PC-3 (cell line): ENCODE measurements around the gene ST3GAL6. TPM values are rescaled to one million over a fixed set of nuclear protein-coding genes. Genes with fewer than 3 reads are reported as not detected.

Source experiments
- ATAC-seq: fragments of 200-7000 bp; cut with Tn5 transposase; 2 replicates; pipeline ENCODE4 v1.9.1; 2020; ENCODE audit warnings: mild to moderate bottlenecking, moderate library complexity
- BruUV-seq: library from RNA; stranded (reverse); fragments of 400-500 nt; replicated peaks from 2 replicates; lab custom pipeline; 2021; lab: Mats Ljungman, UMichigan
- CTCF ChIA-PET: fragments of 300-600 bp; sonication (Branson Sonifier 250); formaldehyde crosslinking; loops from one replicate; lab custom pipeline; 2022; ENCODE audit warnings: antibody characterized with exemption; lab: Charles Lee
- POLR2A ChIA-PET: fragments of 300-600 bp; sonication (Branson Sonifier 250); formaldehyde crosslinking; loops from one replicate; lab custom pipeline; 2022; ENCODE audit warnings: antibody characterized with exemption; ENCODE audit not compliant: unreplicated experiment; lab: Charles Lee
- DNase-seq: peaks from one replicate; pipeline ENCODE4 v3.0.0-alpha.2; 2015
- H2AFZ ChIP-seq: fragments of 300-600 bp; sonication (generic); 2 replicates; pipeline ENCODE4 v1.6.0; 2016; ENCODE audit warnings: antibody characterized with exemption, low read length
- H3F3A ChIP-seq: fragments of 300-600 bp; sonication (generic); one replicate; pipeline ENCODE4 v1.6.0; 2017; ENCODE audit warnings: antibody characterized with exemption, low read length, control low read depth, mild to moderate bottlenecking; ENCODE audit not compliant: unreplicated experiment
- H3K27ac ChIP-seq: fragments of 300-600 bp; sonication (generic); 2 replicates; pipeline ENCODE4 v1.5.1; 2016; ENCODE audit warnings: mild to moderate bottlenecking, low read length
- H3K27me3 ChIP-seq: fragments of 300-600 bp; sonication (generic); 2 replicates; pipeline ENCODE4 v1.6.1; 2016; ENCODE audit warnings: low read length, mixed read lengths
- H3K36me3 ChIP-seq: fragments of 300-600 bp; sonication (generic); 2 replicates; pipeline ENCODE4 v1.6.1; 2016; ENCODE audit warnings: low read depth, mixed run types, low read length, mixed read lengths
- H3K4me1 ChIP-seq: fragments of 300-600 bp; sonication (generic); 2 replicates; pipeline ENCODE4 v1.5.1; 2016; ENCODE audit warnings: low read length; ENCODE audit not compliant: insufficient read depth
- H3K4me2 ChIP-seq: fragments of 300-600 bp; sonication (generic); 2 replicates; pipeline ENCODE4 v1.6.0; 2016; ENCODE audit warnings: low read length
- H3K4me3 ChIP-seq: fragments of 300-600 bp; sonication (generic); 2 replicates; pipeline ENCODE4 v1.5.1; 2016; ENCODE audit warnings: mild to moderate bottlenecking, low read length, mixed read lengths
- H3K79me2 ChIP-seq: fragments of 300-600 bp; sonication (generic); 2 replicates; pipeline ENCODE4 v1.6.1; 2017; ENCODE audit warnings: low read length, mixed read lengths
- H3K9ac ChIP-seq: fragments of 300-600 bp; sonication (generic); 2 replicates; pipeline ENCODE4 v1.6.0; 2016; ENCODE audit warnings: mild to moderate bottlenecking, low read length
- H3K9me2 ChIP-seq: fragments of 300-600 bp; sonication (generic); replicated peaks from 2 replicates; pipeline ENCODE4 v1.6.1; 2016; ENCODE audit warnings: mixed run types, low read length, mixed read lengths
- H3K9me3 ChIP-seq: fragments of 300-600 bp; sonication (generic); 2 replicates; pipeline ENCODE4 v1.6.1; 2016; ENCODE audit warnings: low read length, mixed read lengths
- H4K20me1 ChIP-seq: fragments of 300-600 bp; sonication (generic); 2 replicates; pipeline ENCODE4 v1.6.1; 2016; ENCODE audit warnings: low read length, mixed read lengths
- EZH2 ChIP-seq: fragments of 300-600 bp; sonication (generic); IDR thresholded peaks from one replicate; pipeline ENCODE4 v1.6.1; 2017; ENCODE audit warnings: antibody characterized with exemption, mild to moderate bottlenecking, low read length; ENCODE audit not compliant: unreplicated experiment
- EZH2phosphoT487 ChIP-seq: fragments of 300-600 bp; sonication (generic); IDR thresholded peaks from 2 replicates; pipeline ENCODE4 v1.6.1; 2018; ENCODE audit warnings: mild to moderate bottlenecking, antibody characterized with exemption, low read length, borderline replicate concordance
- intact Hi-C: fragments of 100-400 bp; cut with micrococcal nuclease; formaldehyde crosslinking; loops from 2 replicates; pipeline ENCODE4 v1.9.0; 2023
- total RNA-seq: library from RNA; depleted of rRNA; stranded (reverse); fragments of >200 nt; gene quantifications from 2 replicates; pipeline ENCODE4 v1.2.3, GENCODE V29; 2014
- TF ChIP-seq, protein P1 (sequence below): fragments of 300-600 bp; sonication (generic); conservative IDR thresholded peaks from 2 replicates; pipeline ENCODE4 v1.5.1; 2017; ENCODE audit warnings: antibody characterized with exemption, low read depth, mild to moderate bottlenecking, low read length

ST3GAL6 gene
- total RNA-seq, 1 experiment from 2014 or later: 11.5 TPM

GRCh38 chr3:98731720-98732285 lies 31.3 kb upstream of the ST3GAL6 start:
- Histone ChIP-seq H4K20me1 (no peaks in the 10 kb centered on the region), H3K4me1 (peaks cover 48% of the 10 kb centered on the region), H3K9me3 (no peaks in the 10 kb centered on the region), H3K4me3 (peak overlapping the region; percentile 96), H3K36me3 (no peaks in the 10 kb centered on the region), H3K79me2 (peaks cover 42% of the 10 kb centered on the region), H3K9ac (peak overlapping the region; percentile 79), H3F3A (no peaks in the 10 kb centered on the region), H3K27me3 (no peaks in the 10 kb centered on the region), H3K27ac (peak overlapping the region; percentile 33), H3K4me2 (peak overlapping the region; percentile 95), H3K9me2 (no peaks in the 10 kb centered on the region), H2AFZ (peak overlapping the region; percentile 96)
- ChIA-PET POLR2A (interaction anchor here (0.6 kb wide), 1 partner anchor 1025 kb away, joined by 20 read pairs; no protein-coding TSS in a partner anchor), CTCF (interaction anchor here (0.6 to 1.6 kb wide), 5 partner anchors 67 to 652 kb away, joined by 3 to 17 read pairs (median 4); no protein-coding TSS in a partner anchor)
- TF ChIP-seq EZH2phosphoT487: no peak
- TF ChIP-seq, protein P1, sequence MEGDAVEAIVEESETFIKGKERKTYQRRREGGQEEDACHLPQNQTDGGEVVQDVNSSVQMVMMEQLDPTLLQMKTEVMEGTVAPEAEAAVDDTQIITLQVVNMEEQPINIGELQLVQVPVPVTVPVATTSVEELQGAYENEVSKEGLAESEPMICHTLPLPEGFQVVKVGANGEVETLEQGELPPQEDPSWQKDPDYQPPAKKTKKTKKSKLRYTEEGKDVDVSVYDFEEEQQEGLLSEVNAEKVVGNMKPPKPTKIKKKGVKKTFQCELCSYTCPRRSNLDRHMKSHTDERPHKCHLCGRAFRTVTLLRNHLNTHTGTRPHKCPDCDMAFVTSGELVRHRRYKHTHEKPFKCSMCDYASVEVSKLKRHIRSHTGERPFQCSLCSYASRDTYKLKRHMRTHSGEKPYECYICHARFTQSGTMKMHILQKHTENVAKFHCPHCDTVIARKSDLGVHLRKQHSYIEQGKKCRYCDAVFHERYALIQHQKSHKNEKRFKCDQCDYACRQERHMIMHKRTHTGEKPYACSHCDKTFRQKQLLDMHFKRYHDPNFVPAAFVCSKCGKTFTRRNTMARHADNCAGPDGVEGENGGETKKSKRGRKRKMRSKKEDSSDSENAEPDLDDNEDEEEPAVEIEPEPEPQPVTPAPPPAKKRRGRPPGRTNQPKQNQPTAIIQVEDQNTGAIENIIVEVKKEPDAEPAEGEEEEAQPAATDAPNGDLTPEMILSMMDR: no peak
- no peak for TF ChIP-seq EZH2
- no peak; the same call in 1 of the 2 replicates for ATAC-seq
- intact Hi-C loops: loop anchor here (2.0 to 5.0 kb wide), 2 partner anchors 35 to 260 kb away; no protein-coding TSS in a partner anchor
- BruUV-seq: TSS peak; percentile 71
- DNase-seq: no peak

- Histone ChIP-seq H3K9ac (peak overlapping the region; percentile 79), H3K27me3 (no peaks in the 10 kb centered on the region), H3K4me2 (peak overlapping the region; percentile 95), H3K36me3 (no peaks in the 10 kb centered on the region), H2AFZ (peak overlapping the region; percentile 96), H3K79me2 (peaks cover 48% of the 10 kb centered on the region), H3K4me1 (peaks cover 48% of the 10 kb centered on the region), H3K9me2 (no peaks in the 10 kb centered on the region), H3K4me3 (peak overlapping the region; percentile 96), H3K27ac (peak overlapping the region; percentile 33), H3F3A (no peaks in the 10 kb centered on the region), H4K20me1 (no peaks in the 10 kb centered on the region), H3K9me3 (no peaks in the 10 kb centered on the region)
- POLR2A ChIA-PET: interaction anchor here (0.6 kb wide), 1 partner anchor 1026 kb away, joined by 20 read pairs; no protein-coding TSS in a partner anchor
- peak; percentile 67 for DNase-seq
- intact Hi-C loops: loop anchor here (2.0 to 5.0 kb wide), 2 partner anchors 36 to 260 kb away; no protein-coding TSS in a partner anchor
- TF ChIP-seq, protein P1: no peak
- TF ChIP-seq EZH2phosphoT487: no peak
- TF ChIP-seq EZH2: no peak
- no TSS peak for BruUV-seq
- ATAC-seq: peak; percentile 62
- CTCF ChIA-PET: interaction anchor here (0.6 to 1.6 kb wide), 5 partner anchors 66 to 652 kb away, joined by 3 to 17 read pairs (median 4); no protein-coding TSS in a partner anchor
These were observed 30.7 kb upstream of the ST3GAL6 start for GRCh38 chr3:98732286-98733052.
